A549 (cell line): ENCODE results near the gene CHTOP. TPM values are rescaled to one million over a fixed set of nuclear protein-coding genes. Genes with fewer than 3 reads are reported as not detected.
A peak's percentile ranks its signal among the peaks of the same experiment; 100 is the strongest.

ENCODE experiments used
- ATAC-seq, 2 experiments: fragments of 200-7000 bp in 1 of 2; fragments of >200 bp in 1 of 2; cut with Nextera tagmentation in 1 of 2; cut with Tn5 transposase in 1 of 2; 3 replicates each; pipeline versions ENCODE4 v1.8.0 to v1.9.1; 2018 to 2020; ENCODE audit warnings: mild to moderate bottlenecking in 1 of 2, moderate library complexity in 1 of 2
- CTCF ChIA-PET: fragments of 300-600 bp; sonication (Branson Sonifier 250); formaldehyde crosslinking; extraction: SDS; loops from one replicate; lab custom pipeline; 2021; ENCODE audit warnings: antibody characterized with exemption, inconsistent platforms; lab: Yijun Ruan, JAX
- POLR2A ChIA-PET: fragments of 350-600 bp; formaldehyde crosslinking; extraction: SDS; loops from one replicate; lab custom pipeline; 2021; ENCODE audit warnings: antibody characterized with exemption, inconsistent platforms; lab: Yijun Ruan, JAX
- DNase-seq, 2 experiments: peaks; one replicate each; pipeline versions ENCODE4 v3.0.0 to v3.0.0-alpha.2; 2011 to 2016; ENCODE audit warnings: low read depth in 1 of 2, low spot score in 1 of 2
- FAIRE-seq: peaks from 2 replicates; lab custom pipeline; 2011; peaks lifted over from hg19 to GRCh38; lab: Jason Lieb, UNC
- H3K27ac ChIP-seq, 2 experiments: fragments of >200 bp; sonication (Bioruptor Twin); formaldehyde crosslinking; 3 replicates each; pipeline ENCODE4 v1.5.1; 2016 to 2017
- H3K4me1 ChIP-seq: fragments of >200 bp; sonication (Bioruptor Twin); formaldehyde crosslinking; 3 replicates; pipeline ENCODE4 v1.6.1; 2016
- H3K4me2 ChIP-seq: fragments of >200 bp; sonication (Bioruptor Twin); formaldehyde crosslinking; 3 replicates; pipeline ENCODE4 v1.6.1; 2016
- H3K4me3 ChIP-seq: fragments of >200 bp; sonication (Bioruptor Twin); formaldehyde crosslinking; 3 replicates; pipeline ENCODE4 v1.5.1; 2016
- H3K9me3 ChIP-seq: fragments of >200 bp; sonication (Bioruptor Twin); formaldehyde crosslinking; 3 replicates; pipeline ENCODE4 v1.6.1; 2016
- BHLHE40 ChIP-seq: IDR thresholded peaks from 2 replicates; pipeline ENCODE4 v1.6.1; 2012; ENCODE audit warnings: low read depth, low read length, inconsistent platforms
- EHMT2 ChIP-seq: fragments of 200-600 bp; sonication (generic); IDR thresholded peaks from 2 replicates; pipeline ENCODE4 v1.6.1; 2016; ENCODE audit warnings: antibody characterized with exemption, low read depth, mild to moderate bottlenecking, moderate library complexity
- EP300 ChIP-seq, 2 experiments: fragments of >200 bp; sonication (Bioruptor Twin); formaldehyde crosslinking; IDR thresholded peaks; 2 replicates in 1 of 2; 3 replicates in 1 of 2; pipeline ENCODE4 v1.6.1; 2016 to 2017
- FOSB ChIP-seq: fragments of 250-450 bp; sonication (Bioruptor Pico); IDR thresholded peaks from 2 replicates; pipeline ENCODE4 v1.5.0; 2020; ENCODE audit warnings: mild to moderate bottlenecking, moderate library complexity
- FOSL2 ChIP-seq, 2 experiments: fragments of 450-650 bp in 1 of 2; fragments of >200 bp in 1 of 2; sonication (Bioruptor Twin) in 1 of 2; formaldehyde crosslinking; IDR thresholded peaks; 2 replicates each; pipeline versions ENCODE4 v1.5.0 to v1.6.1; 2016 to 2020; ENCODE audit warnings: mild to moderate bottlenecking in 1 of 2, moderate library complexity in 1 of 2
- HEYL ChIP-seq: fragments of 250-450 bp; sonication (Bioruptor Pico); IDR thresholded peaks from 2 replicates; pipeline ENCODE4 v1.8.0; 2021; ENCODE audit warnings: mild to moderate bottlenecking, moderate library complexity
- HOXA7 ChIP-seq: fragments of 250-450 bp; sonication (Bioruptor Pico); IDR thresholded peaks from 2 replicates; pipeline ENCODE4 v1.5.0; 2020; ENCODE audit warnings: mild to moderate bottlenecking, moderate library complexity
- JUN ChIP-seq, 2 experiments: fragments of >200 bp; sonication (Bioruptor Twin); formaldehyde crosslinking; IDR thresholded peaks; 2 replicates in 1 of 2; 3 replicates in 1 of 2; pipeline ENCODE4 v1.6.1; 2016 to 2017
- KDM5A ChIP-seq: fragments of 200-600 bp; sonication (generic); IDR thresholded peaks from 2 replicates; pipeline ENCODE4 v1.6.1; 2016; ENCODE audit warnings: antibody characterized with exemption, mild to moderate bottlenecking
- MAZ ChIP-seq: fragments of 150-350 bp; IDR thresholded peaks from 2 replicates; pipeline ENCODE4 v1.6.1; 2014; ENCODE audit warnings: antibody characterized with exemption, low read depth, low read length, borderline replicate concordance
- NR3C1 ChIP-seq: fragments of >200 bp; sonication (Bioruptor Twin); formaldehyde crosslinking; IDR thresholded peaks from 3 replicates; pipeline ENCODE4 v1.6.1; 2017
- RARB ChIP-seq: fragments of 250-450 bp; sonication (Bioruptor Pico); IDR thresholded peaks from 2 replicates; pipeline ENCODE4 v1.8.0; 2021; ENCODE audit warnings: mild to moderate bottlenecking, moderate library complexity
- RCOR1 ChIP-seq: fragments of 150-350 bp; IDR thresholded peaks from 2 replicates; pipeline ENCODE4 v1.6.1; 2014; ENCODE audit warnings: antibody characterized with exemption, low read length, low read depth
- RNF2 ChIP-seq: fragments of 200-600 bp; sonication (generic); IDR thresholded peaks from 2 replicates; pipeline ENCODE4 v1.6.1; 2016; ENCODE audit warnings: low read depth, mild to moderate bottlenecking, antibody characterized with exemption, moderate library complexity, borderline replicate concordance
- SREBF2 ChIP-seq: fragments of 450-650 bp; IDR thresholded peaks from 2 replicates; pipeline ENCODE4 v1.6.1; 2014; ENCODE audit warnings: mild to moderate bottlenecking, moderate library complexity
- TFCP2L1 ChIP-seq: fragments of 250-450 bp; sonication (Bioruptor Pico); IDR thresholded peaks from 2 replicates; pipeline ENCODE4 v1.5.0; 2021; ENCODE audit warnings: mild to moderate bottlenecking
- WGBS: methylation state at CpG from one replicate; pipeline ENCODE4 v1.1.6; 2017; ENCODE audit errors: missing lambda C conversion rate; 5-methylcytosine and 5-hydroxymethylcytosine counted together
- polyA plus RNA-seq, 4 experiments: library from polyadenylated mRNA; depleted of rRNA in 3 of 4; stranded (reverse); fragments of >200 nt; fragmentation: RNase III in 1 of 4; extraction: RNeasy Plus Mini Kit Qiagen cat#74134 plus additional on column Dnase treatment in 1 of 4; gene quantifications; 2 replicates in 3 of 4; 3 replicates in 1 of 4; pipeline ENCODE4 v1.2.3, GENCODE V29; 2011 to 2017
- TF ChIP-seq, protein P1 (sequence below): fragments of 150-350 bp; IDR thresholded peaks from 2 replicates; pipeline ENCODE4 v1.6.1; 2014; ENCODE audit warnings: low read depth, mild to moderate bottlenecking, low read length
- TF ChIP-seq, protein P2 (sequence below): fragments of 200-600 bp; sonication (generic); IDR thresholded peaks from 2 replicates; pipeline ENCODE4 v1.6.1; 2016; ENCODE audit warnings: antibody characterized with exemption, mild to moderate bottlenecking, moderate library complexity
- TF ChIP-seq, protein P3 (sequence below): fragments of 450-650 bp; IDR thresholded peaks from 2 replicates; pipeline ENCODE4 v1.6.1; 2014; ENCODE audit warnings: antibody characterized with exemption
- TF ChIP-seq, protein P4 (sequence below): fragments of >200 bp; sonication (Bioruptor Twin); formaldehyde crosslinking; IDR thresholded peaks from 2 replicates; pipeline ENCODE4 v1.6.1; 2016
- TF ChIP-seq, protein P5 (sequence below): fragments of 250-450 bp; sonication (Bioruptor Pico); IDR thresholded peaks from 2 replicates; pipeline ENCODE4 v1.5.0; 2021; ENCODE audit warnings: mild to moderate bottlenecking, moderate library complexity, borderline replicate concordance
- TF ChIP-seq, protein P6 (sequence below): fragments of >200 bp; sonication (Bioruptor Twin); formaldehyde crosslinking; IDR thresholded peaks from 3 replicates; pipeline ENCODE4 v1.6.1; 2016
- TF ChIP-seq, protein P7 (sequence below): fragments of 250-450 bp; sonication (Bioruptor Pico); IDR thresholded peaks from 2 replicates; pipeline ENCODE4 v1.5.0; 2020; ENCODE audit warnings: low read depth, mild to moderate bottlenecking, moderate library complexity

Gene CHTOP
- polyA plus RNA-seq, 2 of the 4 experiments (the other 2 are of a cell fraction): 79.2 to 98.1 TPM

DNA sequence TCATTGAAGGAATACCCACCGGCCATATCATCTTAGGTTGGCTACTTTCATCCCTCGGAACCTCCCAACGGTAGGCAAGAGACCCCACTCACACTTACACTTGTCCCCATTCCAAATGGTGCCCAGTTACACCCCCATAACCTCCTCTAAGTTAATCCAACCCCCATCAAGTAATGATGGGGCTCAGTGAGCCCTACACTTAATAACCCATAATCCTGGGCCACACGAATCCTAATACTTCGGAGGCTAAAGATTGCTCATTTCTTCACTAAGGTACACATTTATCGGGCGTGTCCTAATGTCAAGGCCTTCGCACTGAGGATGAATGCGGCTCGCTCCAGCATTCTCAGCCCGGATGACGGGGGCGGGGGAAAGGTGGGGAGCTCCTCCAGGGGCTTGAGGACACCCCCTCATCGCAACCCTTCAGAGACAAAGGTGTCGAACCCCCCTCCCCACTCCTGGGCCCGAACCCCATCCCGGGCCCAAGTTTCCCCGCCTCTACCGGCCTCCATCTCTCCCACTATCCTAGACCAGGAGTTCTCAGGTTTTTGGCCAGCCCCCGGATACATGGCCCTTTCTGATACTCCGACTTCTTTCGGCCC is 36.5 kb downstream of the CHTOP start:
- WGBS: under 1% methylated on average over 21 of the region's 22 CpGs
- TF ChIP-seq, protein P1, sequence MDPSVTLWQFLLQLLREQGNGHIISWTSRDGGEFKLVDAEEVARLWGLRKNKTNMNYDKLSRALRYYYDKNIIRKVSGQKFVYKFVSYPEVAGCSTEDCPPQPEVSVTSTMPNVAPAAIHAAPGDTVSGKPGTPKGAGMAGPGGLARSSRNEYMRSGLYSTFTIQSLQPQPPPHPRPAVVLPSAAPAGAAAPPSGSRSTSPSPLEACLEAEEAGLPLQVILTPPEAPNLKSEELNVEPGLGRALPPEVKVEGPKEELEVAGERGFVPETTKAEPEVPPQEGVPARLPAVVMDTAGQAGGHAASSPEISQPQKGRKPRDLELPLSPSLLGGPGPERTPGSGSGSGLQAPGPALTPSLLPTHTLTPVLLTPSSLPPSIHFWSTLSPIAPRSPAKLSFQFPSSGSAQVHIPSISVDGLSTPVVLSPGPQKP: no peak
- peak; percentile 78 for TF ChIP-seq KDM5A
- ChIA-PET POLR2A (interaction anchor here (1.6 kb wide), 1 partner anchor 11 kb away, joined by 4 read pairs; no protein-coding TSS in a partner anchor), CTCF (interaction anchor here (1.1 to 2.7 kb wide), 4 partner anchors 43 to 316 kb away, joined by 3 to 10 read pairs (median 4); partner anchors contain the start of genes RAB13 and S100A13)
- Histone ChIP-seq H3K9me3 (no peaks in the 10 kb centered on the region), H3K27ac (peak overlapping the region; percentile 82 to 90), H3K4me2 (peak overlapping the region; percentile 97), H3K4me3 (peak overlapping the region; percentile 78), H3K4me1 (peaks cover 10% of the 10 kb centered on the region)
- ATAC-seq (peak; percentile 27 to 52), FAIRE-seq (no peak), DNase-seq (no peak)

DNA sequence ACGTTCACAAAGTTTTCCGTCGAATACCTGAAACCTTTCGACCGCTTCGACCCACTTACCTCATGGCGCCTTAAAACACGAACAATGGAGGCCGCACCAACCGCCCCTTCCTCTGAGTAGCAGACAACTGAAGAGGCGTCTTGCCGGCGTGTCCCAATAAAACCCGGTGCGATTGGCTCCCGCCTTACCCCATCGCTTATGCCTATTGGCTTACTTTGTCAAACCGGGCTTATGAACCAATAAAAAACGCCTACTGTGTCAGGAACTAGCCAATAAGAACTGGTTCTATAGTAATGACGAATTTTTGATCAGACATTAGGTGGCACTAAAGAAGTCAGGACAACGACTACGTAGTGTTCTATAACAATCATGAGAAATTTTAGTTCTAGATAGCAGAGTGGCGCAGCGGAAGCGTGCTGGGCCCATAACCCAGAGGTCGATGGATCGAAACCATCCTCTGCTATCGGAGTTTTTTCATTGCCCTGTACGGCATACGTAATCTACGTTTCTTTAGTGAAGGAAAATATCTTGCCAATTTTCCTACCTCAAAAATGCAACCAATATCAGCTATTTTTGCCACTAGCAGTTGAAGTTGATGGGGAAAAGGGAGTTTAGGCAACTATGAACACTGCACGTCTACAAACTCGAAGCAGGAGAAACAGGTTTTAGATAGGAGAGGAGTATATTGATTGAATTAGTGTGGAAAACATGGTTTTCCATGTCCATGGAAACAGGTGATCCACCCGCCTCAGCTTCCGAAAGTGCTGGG is 37.2 kb downstream of the CHTOP start, which contains the start of gene ILF2:
Gene ILF2 (minus strand): TSS at position 135 of the 769 bp plus-strand sequence. CDS start 71 bp downstream, at position 64.
- DNase-seq (peak; percentile 100), FAIRE-seq (peak; percentile 94), ATAC-seq (peak; percentile 94 to 98)
- H3K27ac ChIP-seq: peak within 1 kb of the TSS; percentile 82 to 90
- peaks cover 10% of the 10 kb centered on the region for H3K4me1 ChIP-seq
- H3K4me2 ChIP-seq: peak within 1 kb of the TSS; percentile 97
- H3K4me3 ChIP-seq: peak within 1 kb of the TSS; percentile 78
- WGBS: 1% methylated on average over 35 of the region's 35 CpGs
- ChIA-PET POLR2A (interaction anchor here (1.0 to 2.2 kb wide), 7 partner anchors 23 to 319 kb away, joined by 3 to 10 read pairs (median 7); partner anchors contain the start of genes CHTOP, INTS3, RAB13 and S100A13), CTCF (interaction anchor here (0.6 to 3.0 kb wide), 14 partner anchors 10 to 318 kb away, joined by 3 to 15 read pairs (median 4); partner anchors contain the start of genes RAB13 and S100A13)
- no peaks in the 10 kb centered on the region for H3K9me3 ChIP-seq
- TF ChIP-seq, protein P2, sequence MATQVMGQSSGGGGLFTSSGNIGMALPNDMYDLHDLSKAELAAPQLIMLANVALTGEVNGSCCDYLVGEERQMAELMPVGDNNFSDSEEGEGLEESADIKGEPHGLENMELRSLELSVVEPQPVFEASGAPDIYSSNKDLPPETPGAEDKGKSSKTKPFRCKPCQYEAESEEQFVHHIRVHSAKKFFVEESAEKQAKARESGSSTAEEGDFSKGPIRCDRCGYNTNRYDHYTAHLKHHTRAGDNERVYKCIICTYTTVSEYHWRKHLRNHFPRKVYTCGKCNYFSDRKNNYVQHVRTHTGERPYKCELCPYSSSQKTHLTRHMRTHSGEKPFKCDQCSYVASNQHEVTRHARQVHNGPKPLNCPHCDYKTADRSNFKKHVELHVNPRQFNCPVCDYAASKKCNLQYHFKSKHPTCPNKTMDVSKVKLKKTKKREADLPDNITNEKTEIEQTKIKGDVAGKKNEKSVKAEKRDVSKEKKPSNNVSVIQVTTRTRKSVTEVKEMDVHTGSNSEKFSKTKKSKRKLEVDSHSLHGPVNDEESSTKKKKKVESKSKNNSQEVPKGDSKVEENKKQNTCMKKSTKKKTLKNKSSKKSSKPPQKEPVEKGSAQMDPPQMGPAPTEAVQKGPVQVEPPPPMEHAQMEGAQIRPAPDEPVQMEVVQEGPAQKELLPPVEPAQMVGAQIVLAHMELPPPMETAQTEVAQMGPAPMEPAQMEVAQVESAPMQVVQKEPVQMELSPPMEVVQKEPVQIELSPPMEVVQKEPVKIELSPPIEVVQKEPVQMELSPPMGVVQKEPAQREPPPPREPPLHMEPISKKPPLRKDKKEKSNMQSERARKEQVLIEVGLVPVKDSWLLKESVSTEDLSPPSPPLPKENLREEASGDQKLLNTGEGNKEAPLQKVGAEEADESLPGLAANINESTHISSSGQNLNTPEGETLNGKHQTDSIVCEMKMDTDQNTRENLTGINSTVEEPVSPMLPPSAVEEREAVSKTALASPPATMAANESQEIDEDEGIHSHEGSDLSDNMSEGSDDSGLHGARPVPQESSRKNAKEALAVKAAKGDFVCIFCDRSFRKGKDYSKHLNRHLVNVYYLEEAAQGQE: no peak
- TF ChIP-seq, protein P3, sequence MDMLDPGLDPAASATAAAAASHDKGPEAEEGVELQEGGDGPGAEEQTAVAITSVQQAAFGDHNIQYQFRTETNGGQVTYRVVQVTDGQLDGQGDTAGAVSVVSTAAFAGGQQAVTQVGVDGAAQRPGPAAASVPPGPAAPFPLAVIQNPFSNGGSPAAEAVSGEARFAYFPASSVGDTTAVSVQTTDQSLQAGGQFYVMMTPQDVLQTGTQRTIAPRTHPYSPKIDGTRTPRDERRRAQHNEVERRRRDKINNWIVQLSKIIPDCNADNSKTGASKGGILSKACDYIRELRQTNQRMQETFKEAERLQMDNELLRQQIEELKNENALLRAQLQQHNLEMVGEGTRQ: no peak
- no peak for TF ChIP-seq EP300 (IDR thresholded peaks at IDR 0.05)
- TF ChIP-seq SREBF2: peak; percentile 92
- TF ChIP-seq, protein P4, sequence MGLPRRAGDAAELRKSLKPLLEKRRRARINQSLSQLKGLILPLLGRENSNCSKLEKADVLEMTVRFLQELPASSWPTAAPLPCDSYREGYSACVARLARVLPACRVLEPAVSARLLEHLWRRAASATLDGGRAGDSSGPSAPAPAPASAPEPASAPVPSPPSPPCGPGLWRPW: no peak
- TF ChIP-seq, protein P5, sequence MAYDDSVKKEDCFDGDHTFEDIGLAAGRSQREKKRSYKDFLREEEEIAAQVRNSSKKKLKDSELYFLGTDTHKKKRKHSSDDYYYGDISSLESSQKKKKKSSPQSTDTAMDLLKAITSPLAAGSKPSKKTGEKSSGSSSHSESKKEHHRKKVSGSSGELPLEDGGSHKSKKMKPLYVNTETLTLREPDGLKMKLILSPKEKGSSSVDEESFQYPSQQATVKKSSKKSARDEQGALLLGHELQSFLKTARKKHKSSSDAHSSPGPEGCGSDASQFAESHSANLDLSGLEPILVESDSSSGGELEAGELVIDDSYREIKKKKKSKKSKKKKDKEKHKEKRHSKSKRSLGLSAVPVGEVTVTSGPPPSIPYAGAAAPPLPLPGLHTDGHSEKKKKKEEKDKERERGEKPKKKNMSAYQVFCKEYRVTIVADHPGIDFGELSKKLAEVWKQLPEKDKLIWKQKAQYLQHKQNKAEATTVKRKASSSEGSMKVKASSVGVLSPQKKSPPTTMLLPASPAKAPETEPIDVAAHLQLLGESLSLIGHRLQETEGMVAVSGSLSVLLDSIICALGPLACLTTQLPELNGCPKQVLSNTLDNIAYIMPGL (CRISPR knock-in tag): no peak
- TF ChIP-seq RNF2: no peak
- TF ChIP-seq, protein P6, sequence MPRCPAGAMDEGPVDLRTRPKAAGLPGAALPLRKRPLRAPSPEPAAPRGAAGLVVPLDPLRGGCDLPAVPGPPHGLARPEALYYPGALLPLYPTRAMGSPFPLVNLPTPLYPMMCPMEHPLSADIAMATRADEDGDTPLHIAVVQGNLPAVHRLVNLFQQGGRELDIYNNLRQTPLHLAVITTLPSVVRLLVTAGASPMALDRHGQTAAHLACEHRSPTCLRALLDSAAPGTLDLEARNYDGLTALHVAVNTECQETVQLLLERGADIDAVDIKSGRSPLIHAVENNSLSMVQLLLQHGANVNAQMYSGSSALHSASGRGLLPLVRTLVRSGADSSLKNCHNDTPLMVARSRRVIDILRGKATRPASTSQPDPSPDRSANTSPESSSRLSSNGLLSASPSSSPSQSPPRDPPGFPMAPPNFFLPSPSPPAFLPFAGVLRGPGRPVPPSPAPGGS: peak; percentile 89; the same call in 2 of the 3 replicates
- TF ChIP-seq FOSL2 (IDR thresholded peaks at IDR 0.05): no peak
- no peak for TF ChIP-seq FOSL2 (CRISPR knock-in tag; IDR thresholded peaks at IDR 0.05)
- TF ChIP-seq, protein P7, sequence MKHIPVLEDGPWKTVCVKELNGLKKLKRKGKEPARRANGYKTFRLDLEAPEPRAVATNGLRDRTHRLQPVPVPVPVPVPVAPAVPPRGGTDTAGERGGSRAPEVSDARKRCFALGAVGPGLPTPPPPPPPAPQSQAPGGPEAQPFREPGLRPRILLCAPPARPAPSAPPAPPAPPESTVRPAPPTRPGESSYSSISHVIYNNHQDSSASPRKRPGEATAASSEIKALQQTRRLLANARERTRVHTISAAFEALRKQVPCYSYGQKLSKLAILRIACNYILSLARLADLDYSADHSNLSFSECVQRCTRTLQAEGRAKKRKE (CRISPR knock-in tag): no peak
- no peak for TF ChIP-seq TFCP2L1 (CRISPR knock-in tag)
- no peak for TF ChIP-seq RARB (CRISPR knock-in tag)
- TF ChIP-seq NR3C1: no peak
- no peak for TF ChIP-seq RCOR1
- no peak for TF ChIP-seq MAZ
- peak; percentile 70 to 84 for TF ChIP-seq JUN (IDR thresholded peaks at IDR 0.05)
- no peak for TF ChIP-seq HOXA7
- no peak for TF ChIP-seq HEYL (CRISPR knock-in tag)
- TF ChIP-seq EHMT2: no peak
- TF ChIP-seq FOSB: no peak
- TF ChIP-seq BHLHE40: no peak
